PC-3 (cell line): ENCODE data around the gene P2RX2.

Source experiments
- CTCF ChIP-seq: fragments of 300-600 bp; sonication (generic); conservative IDR thresholded peaks from 2 replicates; pipeline ENCODE4 v1.5.1; 2017; ENCODE audit warnings: antibody characterized with exemption, low read depth, mild to moderate bottlenecking, low read length
- EZH2phosphoT487 ChIP-seq: fragments of 300-600 bp; sonication (generic); IDR thresholded peaks from 2 replicates; pipeline ENCODE4 v1.6.1; 2018; ENCODE audit warnings: mild to moderate bottlenecking, antibody characterized with exemption, low read length, borderline replicate concordance

DNA sequence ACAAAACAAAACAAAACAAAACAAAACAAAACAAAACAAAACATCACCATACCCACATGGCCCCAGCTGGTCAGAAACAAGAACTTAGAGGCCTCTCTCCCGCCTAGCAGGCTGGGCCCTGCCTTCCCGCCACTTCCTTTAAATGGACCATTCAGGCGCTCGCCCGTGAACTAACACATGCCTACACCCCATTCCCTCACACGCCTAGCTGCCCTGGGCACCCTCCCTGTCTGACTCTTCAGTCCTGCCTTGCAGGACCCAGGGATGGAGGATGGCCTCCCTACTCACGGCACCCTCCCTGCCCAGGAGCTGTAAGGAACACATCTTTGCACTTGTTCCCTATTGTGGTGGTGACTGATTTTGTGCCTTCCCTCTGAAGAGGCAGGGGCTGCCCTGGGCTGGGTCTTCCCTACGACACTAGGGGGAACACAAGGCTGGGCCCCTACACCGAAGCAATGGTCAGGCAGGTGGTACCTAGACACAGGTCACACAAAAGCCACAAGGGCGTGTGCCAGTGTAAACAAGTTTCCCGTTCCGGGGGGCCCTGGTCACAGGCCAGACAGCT, 21.5 kb downstream of the P2RX2 start:
- TF ChIP-seq CTCF (no peak), EZH2phosphoT487 (no peak)
